NCI-H2196 treated with DMSO at 0.1 percent for 48 hours (cell line): ENCODE measurements around the gene CBFA2T3.
"Not testable (repeated sequence)": the region's sequence is repeated elsewhere in the genome, so short reads cannot be mapped to it uniquely, and the experiment has no call there.

Source experiments
- DNase-seq: peaks from one replicate; lab custom pipeline; 2025; ENCODE audit not compliant: unreplicated experiment; lab: John Stamatoyannopoulos, UW

Gene CBFA2T3

GRCh38 chr16:88977018-88977811 is at the start of gene CBFA2T3:
Gene CBFA2T3, minus strand, starts transcription at chr16:88977207. Its CDS starts 400 bp downstream, at chr16:88976807.
- no peak for DNase-seq

- no peak for DNase-seq
Observed at GRCh38 chr16:89026121-89026612, 49.2 kb upstream of the CBFA2T3 start.

GRCh38 chr16:89025636-89026035 is 48.6 kb upstream of the CBFA2T3 start:
- DNase-seq = no peak

GRCh38 chr16:89024546-89025060 is 47.6 kb upstream of the CBFA2T3 start:
- no peak for DNase-seq

GRCh38 chr16:89023621-89024511 is 46.9 kb upstream of the CBFA2T3 start:
- DNase-seq = no peak

- DNase-seq = no peak
Observed at GRCh38 chr16:89023151-89023551, 46.1 kb upstream of the CBFA2T3 start.

- DNase-seq = no peak
Observed at GRCh38 chr16:89022051-89022836, 45.2 kb upstream of the CBFA2T3 start.

GRCh38 chr16:89020925-89021595 is 44.1 kb upstream of the CBFA2T3 start:
- DNase-seq = no peak

GRCh38 chr16:89020068-89020924 is 43.3 kb upstream of the CBFA2T3 start:
- no peak for DNase-seq

GRCh38 chr16:89019511-89019910 is 42.5 kb upstream of the CBFA2T3 start:
- no peak for DNase-seq

GRCh38 chr16:89018282-89019158 is 41.5 kb upstream of the CBFA2T3 start:
- no peak for DNase-seq

- DNase-seq = no peak
Observed at GRCh38 chr16:89017543-89018281, 40.7 kb upstream of the CBFA2T3 start.

- not testable (repeated sequence) for DNase-seq
Observed at GRCh38 chr16:89016561-89016960, 39.6 kb upstream of the CBFA2T3 start.

- no peak for DNase-seq
Observed at GRCh38 chr16:89015271-89015859, 38.4 kb upstream of the CBFA2T3 start.

GRCh38 chr16:89014403-89015230 is 37.6 kb upstream of the CBFA2T3 start:
- DNase-seq = no peak

GRCh38 chr16:89013692-89014402 is 36.8 kb upstream of the CBFA2T3 start:
- no peak for DNase-seq
